AG09319 (cell line): ENCODE data around the gene PIP5K1B.

Source experiments
- DNase-seq: peaks from one replicate; pipeline ENCODE4 v3.0.0-alpha.2; 2010; ENCODE audit warnings: low read depth; ENCODE audit errors: extremely low read depth
- CTCF ChIP-seq: IDR thresholded peaks from 2 replicates; pipeline ENCODE4 v1.5.1; 2011; ENCODE audit warnings: low read depth, mild to moderate bottlenecking, inconsistent platforms, low read length, moderate library complexity

PIP5K1B gene

GRCh38 chr9:68744426-68744825 is 39.4 kb downstream of the PIP5K1B start:
- no peak for TF ChIP-seq CTCF
- no peak for DNase-seq

GRCh38 chr9:68746525-68746924 is 41.5 kb downstream of the PIP5K1B start:
- TF ChIP-seq CTCF = no peak
- DNase-seq = no peak

GRCh38 chr9:68747043-68747533 is 42.0 kb downstream of the PIP5K1B start:
- no peak for DNase-seq
- TF ChIP-seq CTCF = no peak

- DNase-seq = no peak
- TF ChIP-seq CTCF = no peak
Observed at GRCh38 chr9:68749135-68749534, 44.1 kb downstream of the PIP5K1B start.

- TF ChIP-seq CTCF = no peak
- DNase-seq = no peak
Observed at GRCh38 chr9:68749579-68750159, 44.6 kb downstream of the PIP5K1B start.

GRCh38 chr9:68750255-68750654 is 45.2 kb downstream of the PIP5K1B start:
- TF ChIP-seq CTCF = no peak
- DNase-seq = no peak

GRCh38 chr9:68750786-68751185 is 45.7 kb downstream of the PIP5K1B start:
- DNase-seq = no peak
- no peak for TF ChIP-seq CTCF
